ENCODE measurements around the gene STARD13. TPM values are rescaled to one million over a fixed set of nuclear protein-coding genes. Genes with fewer than 3 reads are reported as not detected.

STARD13 gene
- total RNA-seq, 2 experiments from 2014 or later: 0.02 to 0.25 TPM

DNA sequence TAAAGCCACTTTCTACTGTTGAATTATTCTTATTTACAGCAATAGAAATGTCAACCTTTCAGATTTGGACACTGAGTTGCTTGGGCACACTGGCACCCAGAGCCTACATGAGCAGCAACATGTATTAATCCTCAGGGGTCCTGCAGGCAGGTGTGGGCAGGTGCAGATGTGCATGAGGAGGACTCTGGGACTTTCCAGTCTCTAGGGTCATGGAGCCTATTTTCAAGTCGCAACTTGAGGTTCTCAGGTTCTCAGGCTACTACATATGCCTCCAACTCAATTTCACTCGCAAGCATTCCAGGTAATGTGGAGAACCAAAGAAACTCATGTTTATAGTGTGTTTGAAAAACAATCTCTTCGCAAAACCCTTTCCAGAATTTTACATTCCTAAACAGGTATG, 73.2 kb downstream of the STARD13 start:
- no peaks in the 10 kb centered on the region for H3K36me3 Mint-ChIP-seq (ENCODE audit: low read depth)
- DNase-seq: no peak
- no peak overlapping the region for H3K4me3 Mint-ChIP-seq
- H3K4me1 Mint-ChIP-seq: peaks cover 5% of the 10 kb centered on the region
- H3K27ac Mint-ChIP-seq: no peak overlapping the region
- no peaks in the 10 kb centered on the region for H3K9me3 Mint-ChIP-seq
- ChIA-PET CTCF (no interaction called here), POLR2A (no interaction called here)
- H3K27me3 Mint-ChIP-seq: peaks cover 3% of the 10 kb centered on the region

DNA sequence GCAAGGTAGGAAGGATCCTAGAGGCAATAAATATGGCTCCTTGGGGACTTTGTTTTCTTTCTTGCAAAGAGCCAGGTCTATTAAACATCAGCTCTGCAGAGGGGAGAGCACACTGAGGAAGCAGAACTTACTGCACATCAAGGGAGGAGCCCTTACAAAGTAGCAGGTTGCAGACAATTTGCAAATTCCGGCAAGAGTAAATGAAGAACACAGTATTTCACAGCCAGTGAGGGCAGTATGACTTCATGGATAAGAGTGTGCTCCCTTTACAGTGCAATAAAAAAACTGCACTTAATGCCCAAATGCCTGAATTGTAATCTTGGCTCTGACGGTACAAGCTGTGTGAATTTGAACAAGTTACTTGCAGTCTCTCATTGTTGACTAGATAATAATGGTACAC, 75.5 kb downstream of the STARD13 start:
- no peaks in the 10 kb centered on the region for H3K9me3 Mint-ChIP-seq
- no peak for DNase-seq
- H3K27me3 Mint-ChIP-seq: peaks cover 3% of the 10 kb centered on the region
- H3K36me3 Mint-ChIP-seq (ENCODE audit: low read depth): no peaks in the 10 kb centered on the region
- no peak overlapping the region for H3K27ac Mint-ChIP-seq
- ChIA-PET CTCF (no interaction called here), POLR2A (no interaction called here)
- peaks cover 21% of the 10 kb centered on the region for H3K4me1 Mint-ChIP-seq
- no peak overlapping the region for H3K4me3 Mint-ChIP-seq

DNA sequence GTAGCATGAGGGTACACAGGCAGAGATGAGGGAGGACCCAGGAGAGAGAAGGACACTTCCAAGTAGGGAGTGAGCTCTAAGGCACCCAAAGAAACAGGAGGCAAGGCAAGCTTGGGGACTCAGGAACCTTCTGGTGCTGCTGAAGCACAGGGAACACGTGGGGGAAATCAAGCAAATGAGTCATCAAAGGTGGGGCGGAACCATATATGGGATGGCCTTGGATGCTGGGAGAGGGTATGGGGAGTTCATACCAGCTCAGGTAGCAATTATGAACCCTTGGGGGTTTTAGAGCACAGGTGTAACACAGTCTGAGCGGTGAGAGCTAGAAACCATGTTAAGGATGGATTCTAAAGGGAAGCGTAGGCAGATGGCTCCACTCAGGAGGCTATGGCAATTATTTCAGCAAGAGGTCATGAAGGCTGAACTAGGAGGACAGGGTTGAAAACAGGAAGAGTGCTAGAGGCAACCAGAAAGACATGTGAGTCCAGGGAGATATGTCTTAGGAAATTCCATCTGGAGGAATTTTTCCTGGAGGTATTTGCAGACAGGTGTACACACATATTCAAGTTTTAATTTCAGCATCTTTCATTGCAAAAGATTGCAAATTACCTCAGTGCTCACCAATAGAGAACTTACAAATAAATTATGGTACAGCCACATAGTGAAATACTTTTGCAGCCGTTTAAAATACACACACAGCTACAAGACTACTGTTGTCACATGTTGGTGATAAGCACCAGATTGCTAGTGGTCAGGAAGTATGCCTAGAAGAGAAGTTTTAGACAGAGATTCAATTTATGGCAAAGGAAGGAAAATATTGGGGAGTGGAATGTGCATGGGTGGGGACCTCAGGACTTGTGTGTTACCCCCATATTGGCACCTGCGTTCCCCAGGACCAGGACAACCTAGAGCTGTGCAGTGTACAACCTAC, 77.0 kb downstream of the STARD13 start:
- CTCF ChIA-PET: interaction anchor here (2.0 kb wide), 1 partner anchor 9 kb away, joined by 6 read pairs; no protein-coding TSS in a partner anchor
- Mint-ChIP-seq H3K4me1 (peaks cover 34% of the 10 kb centered on the region), H3K4me3 (no peak overlapping the region), H3K27me3 (peaks cover 3% of the 10 kb centered on the region), H3K27ac (no peak overlapping the region), H3K36me3 (ENCODE audit: low read depth) (no peaks in the 10 kb centered on the region), H3K9me3 (no peaks in the 10 kb centered on the region)
- DNase-seq: no peak
- POLR2A ChIA-PET: no interaction called here

DNA sequence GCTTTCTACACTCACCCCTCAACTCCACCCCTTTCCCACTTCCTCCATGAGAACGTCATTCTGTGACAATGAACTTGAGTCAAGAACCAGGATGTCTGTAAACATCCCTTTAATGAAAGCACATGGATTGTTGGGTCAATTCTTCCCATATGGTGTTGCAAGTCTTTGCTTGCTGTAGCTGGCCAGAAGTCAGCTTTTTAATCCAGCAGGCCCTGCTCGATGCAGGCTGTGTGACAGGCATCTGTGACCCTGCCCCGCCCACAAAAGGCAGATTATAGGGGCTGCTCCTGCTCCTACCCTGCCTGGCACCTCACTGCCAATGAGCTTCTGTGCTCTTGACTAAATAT, 78.0 kb downstream of the STARD13 start:
- no peaks in the 10 kb centered on the region for H3K9me3 Mint-ChIP-seq
- H3K4me3 Mint-ChIP-seq: no peak overlapping the region
- H3K4me1 Mint-ChIP-seq: peaks cover 34% of the 10 kb centered on the region
- ChIA-PET CTCF (interaction anchor here (0.6 to 2.0 kb wide), 2 partner anchors 10 to 1958 kb away, joined by 3 to 6 read pairs; no protein-coding TSS in a partner anchor), POLR2A (no interaction called here)
- H3K36me3 Mint-ChIP-seq (ENCODE audit: low read depth): no peaks in the 10 kb centered on the region
- peaks cover 3% of the 10 kb centered on the region for H3K27me3 Mint-ChIP-seq
- no peak overlapping the region for H3K27ac Mint-ChIP-seq
- DNase-seq: no peak

DNA sequence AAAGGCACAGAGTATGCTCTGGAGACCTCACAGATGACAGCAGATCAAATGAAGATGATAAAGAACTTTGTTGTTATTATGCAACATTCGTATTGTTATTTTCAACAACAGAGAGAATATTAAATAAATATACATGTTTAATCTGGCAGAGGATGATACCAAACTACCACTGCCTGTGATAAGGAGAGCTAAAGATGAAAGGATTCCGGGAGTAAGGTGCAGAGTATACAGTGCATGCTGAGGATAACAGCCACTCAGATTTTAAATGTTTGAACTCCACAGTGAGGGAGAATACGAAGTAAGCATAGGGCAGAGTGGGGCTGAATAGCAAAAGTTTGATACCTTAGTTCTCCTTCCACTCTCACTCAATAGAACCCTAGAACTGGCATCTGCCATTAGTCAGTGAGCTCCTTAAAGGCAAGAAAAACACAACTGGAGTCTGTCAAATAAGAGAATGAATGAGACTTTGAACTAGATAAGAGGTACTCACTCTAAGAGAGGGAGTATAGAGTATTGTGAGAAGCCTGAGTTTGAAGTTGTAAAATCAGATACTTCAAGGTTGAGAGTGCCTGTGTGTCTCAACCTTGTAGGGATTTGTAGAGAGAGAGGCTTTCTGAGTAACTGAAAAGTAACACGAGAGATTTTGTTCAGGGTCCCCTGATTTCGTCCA, 78.5 kb downstream of the STARD13 start:
- POLR2A ChIA-PET: no interaction called here
- CTCF ChIA-PET: interaction anchor here (0.6 to 2.0 kb wide), 3 partner anchors 10 to 1958 kb away, joined by 3 to 6 read pairs (median 3); no protein-coding TSS in a partner anchor
- Mint-ChIP-seq H3K9me3 (no peaks in the 10 kb centered on the region), H3K4me1 (peaks cover 36% of the 10 kb centered on the region), H3K27ac (no peak overlapping the region), H3K4me3 (no peak overlapping the region), H3K27me3 (peaks cover 3% of the 10 kb centered on the region), H3K36me3 (ENCODE audit: low read depth) (no peaks in the 10 kb centered on the region)
- no peak for DNase-seq

DNA sequence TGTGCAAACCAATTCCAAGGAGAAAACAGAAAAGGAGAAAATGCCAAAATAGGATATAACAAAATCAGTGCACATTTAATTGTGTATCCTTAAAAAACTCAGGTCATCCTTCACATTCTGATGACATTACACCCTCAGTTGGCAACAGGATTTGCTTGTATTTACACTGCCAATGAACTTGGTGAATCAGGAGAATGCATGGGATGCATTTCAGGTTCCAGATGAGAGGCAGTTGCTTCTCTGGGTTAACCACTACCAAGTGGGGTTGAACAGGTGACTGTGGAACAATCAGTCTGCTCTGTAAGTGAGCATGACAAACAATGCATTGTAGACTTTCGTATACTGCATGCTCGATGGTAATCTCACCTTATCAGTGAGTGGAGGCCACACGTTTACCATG, 79.1 kb downstream of the STARD13 start:
- H3K4me3 Mint-ChIP-seq: no peak overlapping the region
- no peak overlapping the region for H3K27ac Mint-ChIP-seq
- CTCF ChIA-PET: interaction anchor here (0.8 kb wide), 1 partner anchor 10 kb away, joined by 3 read pairs; no protein-coding TSS in a partner anchor

DNA sequence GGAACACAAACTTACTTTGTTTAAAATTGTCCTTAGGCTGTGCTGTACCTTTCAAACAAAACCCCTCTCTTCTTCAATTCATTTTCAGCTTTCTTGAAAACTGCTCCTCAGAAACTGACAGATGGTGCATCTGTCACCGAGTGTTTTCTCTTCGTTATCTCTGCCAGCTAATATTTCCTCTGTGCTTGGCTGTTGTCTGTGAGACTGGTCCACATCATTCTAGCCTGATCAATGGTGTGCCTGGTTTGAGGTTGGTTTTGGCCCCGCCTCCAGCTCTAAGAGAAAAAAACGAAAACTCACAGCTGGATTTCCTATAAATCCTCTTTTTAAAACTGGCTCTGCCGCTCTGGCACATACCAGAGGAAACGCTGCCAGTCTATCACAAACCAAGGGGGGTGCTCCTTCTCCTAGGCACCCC, 79.7 kb downstream of the STARD13 start:
- POLR2A ChIA-PET: no interaction called here
- no peak for DNase-seq
- Mint-ChIP-seq H3K36me3 (ENCODE audit: low read depth) (no peaks in the 10 kb centered on the region), H3K27me3 (peaks cover 3% of the 10 kb centered on the region), H3K9me3 (no peaks in the 10 kb centered on the region), H3K4me3 (no peak overlapping the region), H3K27ac (peak overlapping the region; percentile 22), H3K4me1 (peaks cover 36% of the 10 kb centered on the region)
- CTCF ChIA-PET: no interaction called here

More for the DNA sequence above, 79.1 kb downstream of the STARD13 start:
- no peak for DNase-seq
- no peaks in the 10 kb centered on the region for H3K36me3 Mint-ChIP-seq (ENCODE audit: low read depth)
- H3K9me3 Mint-ChIP-seq: no peaks in the 10 kb centered on the region
- POLR2A ChIA-PET: no interaction called here
- H3K27me3 Mint-ChIP-seq: peaks cover 3% of the 10 kb centered on the region
- H3K4me1 Mint-ChIP-seq: peaks cover 36% of the 10 kb centered on the region

DNA sequence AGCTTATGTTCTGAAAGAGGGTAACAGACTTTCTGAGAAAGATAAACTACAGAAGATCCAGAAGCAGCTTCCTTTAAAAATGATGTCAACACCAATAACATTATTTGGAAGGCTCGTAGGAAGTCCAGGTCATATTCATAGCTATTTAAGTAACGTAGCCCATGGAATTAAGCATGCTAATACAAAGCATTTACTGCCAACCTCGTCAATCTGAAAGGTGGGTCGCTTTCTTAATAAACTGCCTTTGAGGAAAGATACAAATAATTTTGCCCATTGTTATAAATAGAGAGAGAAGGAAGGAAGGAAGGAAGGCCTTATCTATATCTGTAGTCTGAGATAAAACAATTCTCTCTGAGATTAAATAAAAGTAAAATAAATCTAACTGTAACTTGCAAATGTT, 80.3 kb downstream of the STARD13 start:
- Mint-ChIP-seq H3K4me1 (peaks cover 36% of the 10 kb centered on the region), H3K27ac (no peak overlapping the region), H3K4me3 (no peak overlapping the region), H3K36me3 (ENCODE audit: low read depth) (no peaks in the 10 kb centered on the region), H3K27me3 (peaks cover 3% of the 10 kb centered on the region), H3K9me3 (no peaks in the 10 kb centered on the region)
- no peak for DNase-seq
- CTCF ChIA-PET: no interaction called here
- POLR2A ChIA-PET: no interaction called here

DNA sequence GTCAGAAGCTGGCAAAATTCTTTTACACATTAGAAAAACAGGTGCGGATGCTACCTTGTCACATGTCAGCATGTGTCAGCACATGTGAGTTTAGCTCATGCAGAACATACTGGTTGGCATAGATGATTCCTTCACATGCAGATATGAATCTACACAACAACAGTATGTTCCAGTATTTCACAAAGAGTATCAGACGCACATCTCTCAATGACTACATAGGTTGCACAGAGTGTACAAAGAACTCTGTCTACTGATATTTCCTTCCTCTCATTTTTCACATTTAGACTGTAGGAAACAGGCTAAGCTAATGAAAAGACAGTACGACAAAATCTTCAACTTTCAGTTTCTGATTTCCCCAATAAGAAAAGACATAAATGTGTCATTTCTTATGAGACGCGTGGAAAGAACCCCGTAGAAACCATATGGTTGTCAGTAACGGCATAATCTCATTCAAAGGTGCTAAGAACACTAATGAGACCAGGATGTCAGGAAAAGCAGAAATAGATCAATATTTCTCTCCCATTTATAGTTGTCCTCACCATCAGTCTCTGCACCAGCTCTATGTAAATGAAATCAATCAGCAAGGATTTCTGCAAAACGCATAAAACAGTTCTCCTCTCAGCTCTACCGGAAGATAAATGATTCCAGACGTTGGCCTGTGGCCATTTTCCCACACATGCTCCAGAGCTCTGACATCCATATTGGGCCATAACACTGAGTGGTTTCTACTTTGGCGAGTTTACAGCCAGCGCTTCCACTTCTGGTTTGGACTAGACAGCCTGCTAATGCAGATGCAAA, 81.2 kb downstream of the STARD13 start:
- DNase-seq: no peak
- peaks cover 36% of the 10 kb centered on the region for H3K4me1 Mint-ChIP-seq
- peak overlapping the region; percentile 51 for H3K27ac Mint-ChIP-seq
- ChIA-PET CTCF (interaction anchor here (1.0 to 1.2 kb wide), 2 partner anchors 20 to 338 kb away, joined by 3 read pairs; no protein-coding TSS in a partner anchor), POLR2A (no interaction called here)
- H3K4me3 Mint-ChIP-seq: no peak overlapping the region
- H3K36me3 Mint-ChIP-seq (ENCODE audit: low read depth): no peaks in the 10 kb centered on the region
- no peaks in the 10 kb centered on the region for H3K9me3 Mint-ChIP-seq
- H3K27me3 Mint-ChIP-seq: peaks cover 3% of the 10 kb centered on the region

DNA sequence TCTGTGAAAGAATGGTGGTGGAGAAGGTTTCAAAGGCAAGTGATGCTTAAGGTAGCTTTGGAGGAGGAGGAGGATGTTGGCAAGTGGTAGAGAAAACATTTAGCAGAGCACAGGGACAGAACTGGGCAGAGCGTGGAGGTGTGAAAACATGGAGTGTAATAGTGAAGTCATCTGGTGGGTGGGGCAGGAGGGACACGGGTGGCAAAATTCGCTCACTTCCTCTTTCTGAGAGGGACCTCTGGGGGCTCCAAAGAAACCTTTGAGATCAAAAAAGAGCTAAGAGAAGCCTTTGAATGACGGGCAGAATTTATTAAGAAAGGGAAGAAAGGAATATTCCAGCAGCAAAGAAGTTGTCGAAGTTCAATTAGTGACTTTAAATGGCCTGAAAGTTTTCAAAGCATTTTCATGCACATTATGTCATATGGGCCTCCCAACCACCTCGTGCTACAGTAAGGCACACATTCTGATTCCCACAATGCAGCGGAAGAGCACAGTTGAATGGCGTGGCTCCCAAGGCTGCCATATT, 82.8 kb downstream of the STARD13 start:
- no peak overlapping the region for H3K27ac Mint-ChIP-seq
- no peaks in the 10 kb centered on the region for H3K9me3 Mint-ChIP-seq
- ChIA-PET POLR2A (no interaction called here), CTCF (interaction anchor here (1.6 kb wide), 1 partner anchor 10 kb away, joined by 3 read pairs; no protein-coding TSS in a partner anchor)
- no peak for DNase-seq
- H3K36me3 Mint-ChIP-seq (ENCODE audit: low read depth): no peaks in the 10 kb centered on the region
- no peak overlapping the region for H3K4me3 Mint-ChIP-seq
- peaks cover 34% of the 10 kb centered on the region for H3K4me1 Mint-ChIP-seq
- no peaks in the 10 kb centered on the region for H3K27me3 Mint-ChIP-seq

DNA sequence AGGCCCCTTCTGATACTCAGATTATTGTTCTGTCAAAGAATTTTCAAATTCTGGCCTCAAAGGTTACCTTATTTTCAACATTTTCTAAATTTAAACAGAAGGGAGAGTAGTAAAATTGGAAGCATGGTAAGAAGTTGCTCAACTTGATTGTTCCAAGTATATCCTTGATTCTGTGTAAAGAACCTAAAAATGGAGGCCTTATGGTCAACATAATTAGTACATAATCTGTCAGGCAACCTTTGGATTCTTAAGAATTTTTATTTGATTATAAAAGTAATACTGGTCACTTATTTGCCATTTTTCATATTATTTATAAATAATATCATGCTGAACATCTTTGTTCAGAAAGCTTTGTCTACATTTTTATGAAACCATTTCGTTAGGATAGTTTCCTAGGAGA, 83.9 kb downstream of the STARD13 start:
- H3K4me3 Mint-ChIP-seq: no peak overlapping the region
- no peak for DNase-seq
- peaks cover 25% of the 10 kb centered on the region for H3K4me1 Mint-ChIP-seq
- ChIA-PET CTCF (interaction anchor here (1.6 kb wide), 1 partner anchor 8 kb away, joined by 3 read pairs; no protein-coding TSS in a partner anchor), POLR2A (no interaction called here)
- H3K27ac Mint-ChIP-seq: no peak overlapping the region
- H3K36me3 Mint-ChIP-seq (ENCODE audit: low read depth): no peaks in the 10 kb centered on the region
- no peaks in the 10 kb centered on the region for H3K9me3 Mint-ChIP-seq
- H3K27me3 Mint-ChIP-seq: no peaks in the 10 kb centered on the region

DNA sequence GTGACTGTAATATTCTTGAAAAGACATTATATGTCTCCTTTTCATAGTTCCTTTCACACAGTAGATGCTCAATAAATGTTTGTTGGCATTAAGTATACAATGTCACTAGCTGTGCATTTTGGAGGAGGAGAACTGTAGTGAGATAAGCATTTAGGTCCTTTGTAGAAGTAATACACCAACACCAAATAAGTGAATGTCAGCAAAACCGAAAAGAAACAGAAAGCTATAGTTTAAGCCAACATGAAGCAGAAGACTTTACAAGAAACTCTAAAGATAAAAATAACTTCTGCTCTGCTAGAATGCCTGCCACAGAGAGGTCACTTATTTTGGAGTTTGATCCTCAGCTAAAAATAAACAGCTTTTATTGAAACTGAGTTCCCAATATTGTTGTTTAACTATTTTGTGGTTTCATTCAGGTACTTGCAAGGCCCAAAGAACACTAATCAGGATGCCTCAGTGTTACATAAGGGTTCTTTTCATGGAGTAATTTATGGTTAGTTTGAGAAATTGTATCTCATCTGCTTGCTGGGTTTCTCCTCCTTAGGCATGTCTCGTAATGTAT, 86.2 kb downstream of the STARD13 start:
- CTCF ChIA-PET: no interaction called here
- H3K36me3 Mint-ChIP-seq (ENCODE audit: low read depth): no peaks in the 10 kb centered on the region
- H3K27me3 Mint-ChIP-seq: no peaks in the 10 kb centered on the region

More for the DNA sequence above, 86.2 kb downstream of the STARD13 start:
- Mint-ChIP-seq H3K9me3 (no peaks in the 10 kb centered on the region), H3K4me3 (no peak overlapping the region), H3K4me1 (peaks cover 8% of the 10 kb centered on the region), H3K27ac (no peak overlapping the region)
- no peak for DNase-seq
- POLR2A ChIA-PET: no interaction called here
